Large intestine (tissue), 3 donors: ENCODE results near the gene BCAS3. TPM values are rescaled to one million over a fixed set of nuclear protein-coding genes. Genes with fewer than 3 reads are reported as not detected.

Source experiments
- DNase-seq, 2 donors: peaks; one replicate each; pipeline versions ENCODE4 v3.0.0 to v3.0.0-alpha.2; 2013
- H3K27ac ChIP-seq: one replicate; pipeline ENCODE4 v1.5.1; 2013; ENCODE audit warnings: low read length
- H3K27me3 ChIP-seq: 2 replicates; pipeline ENCODE4 v1.6.1; 2013; ENCODE audit warnings: low read length; ENCODE audit not compliant: control insufficient read depth, insufficient read depth
- H3K36me3 ChIP-seq: 2 replicates; pipeline ENCODE4 v1.6.1; 2013; ENCODE audit warnings: low read length; ENCODE audit not compliant: control insufficient read depth, insufficient read depth
- H3K4me1 ChIP-seq: one replicate; pipeline ENCODE4 v1.6.1; 2013; ENCODE audit warnings: low read length; ENCODE audit not compliant: control insufficient read depth, insufficient read depth
- H3K4me3 ChIP-seq: one replicate; pipeline ENCODE4 v1.5.1; 2013; ENCODE audit warnings: low read length
- H3K9me3 ChIP-seq: one replicate; pipeline ENCODE4 v1.6.1; 2013; ENCODE audit warnings: mild to moderate bottlenecking, low read depth, low read length, moderate library complexity; ENCODE audit not compliant: control insufficient read depth
- WGBS: methylation state at CpG from one replicate; pipeline ENCODE4 v1.1.5; 2013; ENCODE audit warnings: low lambda C conversion rate; ENCODE audit not compliant: insufficient coverage; 5-methylcytosine and 5-hydroxymethylcytosine counted together
- polyA plus RNA-seq: library from polyadenylated mRNA; unstranded; fragments of 120-200 nt; gene quantifications from one replicate; pipeline ENCODE4 v1.2.1, GENCODE V29; 2013

BCAS3 gene
- polyA plus RNA-seq, 1 donor, result 9.7 TPM

DNA sequence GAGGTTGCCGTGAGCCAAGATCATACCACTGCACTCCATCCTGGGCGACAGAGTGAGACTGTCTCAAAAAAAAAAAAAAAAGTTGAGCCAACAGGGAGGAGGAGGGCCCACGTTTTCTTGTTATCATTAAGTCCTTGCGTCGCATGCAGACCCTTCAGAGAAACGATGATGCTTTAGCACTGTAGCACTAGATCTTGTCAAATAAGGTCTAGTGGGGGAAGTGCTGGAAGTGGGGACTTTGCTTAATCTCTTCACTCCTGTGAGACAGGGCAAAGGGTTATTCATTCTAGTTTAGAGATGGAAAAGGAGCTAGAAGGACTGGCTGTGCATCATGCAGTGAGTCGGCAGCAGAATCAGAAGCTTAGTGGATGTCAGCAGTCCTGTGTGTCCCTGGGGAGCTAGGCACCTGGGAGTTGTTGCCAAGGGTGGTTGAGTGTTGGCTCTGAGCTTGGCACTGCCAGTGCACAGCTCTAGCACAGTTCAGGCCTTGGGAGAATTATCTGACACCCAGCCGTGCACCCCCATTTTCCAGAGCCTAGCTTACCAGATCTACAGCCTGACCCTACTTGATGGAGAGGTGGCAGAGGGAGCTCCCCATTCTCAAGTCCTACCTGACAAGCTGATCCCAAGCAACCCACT, 688.5 kb downstream of the BCAS3 start:
- no peak overlapping the region for H3K27ac ChIP-seq
- WGBS, result no CpG with 5 or more reads among the region's 8 CpGs
- no peaks in the 10 kb centered on the region for H3K36me3 ChIP-seq
- no peak for DNase-seq
- H3K27me3 ChIP-seq, result no peaks in the 10 kb centered on the region
- no peaks in the 10 kb centered on the region for H3K4me1 ChIP-seq
- no peak overlapping the region for H3K4me3 ChIP-seq
- H3K9me3 ChIP-seq, result no peaks in the 10 kb centered on the region

DNA sequence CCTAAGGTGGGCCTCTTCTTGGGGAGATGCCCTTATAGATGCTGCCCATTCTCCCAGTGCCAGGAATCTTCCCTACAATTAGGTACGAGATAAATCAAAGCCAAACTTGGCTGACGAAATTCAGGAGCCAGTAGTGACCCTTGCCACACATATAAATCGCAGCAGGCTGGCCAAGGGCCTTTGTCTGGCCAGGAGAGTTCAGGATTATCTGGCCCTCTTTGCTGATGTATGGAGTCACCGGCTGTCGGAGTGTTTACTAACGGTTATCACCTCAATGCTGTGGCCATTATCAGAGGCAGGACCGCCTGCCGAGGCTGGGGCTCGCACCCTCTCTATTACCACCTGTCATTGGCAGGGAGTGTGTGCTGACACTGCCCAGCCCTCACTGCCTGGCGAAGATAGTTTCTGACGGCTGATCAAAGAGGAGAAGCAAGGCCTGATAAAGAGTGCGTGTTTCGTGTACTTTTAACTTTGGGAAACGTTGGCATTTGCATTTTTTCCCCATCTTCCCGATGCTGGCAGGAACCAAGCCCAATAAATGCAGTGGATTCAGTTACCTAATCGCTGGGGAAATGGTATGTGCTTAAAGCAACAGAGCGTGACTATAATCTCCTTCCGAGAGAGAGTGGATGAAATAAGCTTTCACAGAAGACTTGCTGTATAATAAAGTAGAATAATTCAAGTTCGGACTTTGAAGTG, 689.2 kb downstream of the BCAS3 start:
- H3K27ac ChIP-seq, result no peak overlapping the region

DNA sequence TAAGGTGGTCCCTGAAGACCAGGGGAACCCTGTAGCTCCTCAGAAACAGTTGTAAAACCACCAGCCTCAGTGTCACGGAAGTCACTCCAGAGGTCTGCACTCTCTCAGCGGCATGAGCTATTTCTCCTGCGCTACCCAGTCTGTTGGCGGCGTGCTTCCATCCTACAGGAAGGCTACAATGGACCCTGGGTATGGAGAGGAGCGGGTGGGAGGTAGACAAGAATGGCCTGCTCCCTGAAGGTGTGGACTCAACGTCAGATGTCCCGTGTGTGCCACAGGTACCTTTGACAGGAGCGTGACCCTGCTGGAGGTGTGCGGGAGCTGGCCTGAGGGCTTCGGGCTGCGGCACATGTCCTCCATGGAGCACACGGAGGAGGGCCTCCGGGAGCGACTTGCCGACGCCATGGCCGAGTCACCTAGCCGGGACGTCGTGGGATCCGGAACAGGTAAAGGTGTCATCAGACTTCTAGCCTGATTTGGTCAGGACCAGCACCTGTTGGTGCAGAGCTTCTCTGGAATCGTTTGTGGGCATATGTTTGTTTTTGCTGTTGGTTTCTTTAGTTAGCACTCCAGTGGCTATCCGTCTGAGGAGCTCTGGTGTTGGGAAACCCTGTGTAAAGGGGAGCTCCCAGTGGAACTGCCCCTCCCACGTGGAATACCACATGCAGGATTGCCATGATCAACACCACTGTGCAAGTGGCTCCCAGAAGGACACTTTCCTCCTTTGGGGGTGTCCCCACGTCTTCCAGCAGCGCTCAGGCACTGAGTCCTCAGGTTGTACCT, 690.6 kb downstream of the BCAS3 start:
- no CpG with 5 or more reads among the region's 27 CpGs for WGBS
- H3K4me3 ChIP-seq, result no peak overlapping the region
- no peaks in the 10 kb centered on the region for H3K36me3 ChIP-seq
- no peak for DNase-seq
- no peaks in the 10 kb centered on the region for H3K27me3 ChIP-seq
- H3K9me3 ChIP-seq, result no peaks in the 10 kb centered on the region
- H3K4me1 ChIP-seq, result no peaks in the 10 kb centered on the region
- H3K27ac ChIP-seq, result no peak overlapping the region

More for the DNA sequence above, 689.2 kb downstream of the BCAS3 start:
- peak in 1 of 2 donors; percentile 29 for DNase-seq
- no peak overlapping the region for H3K4me3 ChIP-seq
- 60% methylated on average over 1 of the region's 19 CpGs for WGBS
- no peaks in the 10 kb centered on the region for H3K27me3 ChIP-seq
- no peaks in the 10 kb centered on the region for H3K36me3 ChIP-seq
- no peaks in the 10 kb centered on the region for H3K9me3 ChIP-seq
- no peaks in the 10 kb centered on the region for H3K4me1 ChIP-seq

DNA sequence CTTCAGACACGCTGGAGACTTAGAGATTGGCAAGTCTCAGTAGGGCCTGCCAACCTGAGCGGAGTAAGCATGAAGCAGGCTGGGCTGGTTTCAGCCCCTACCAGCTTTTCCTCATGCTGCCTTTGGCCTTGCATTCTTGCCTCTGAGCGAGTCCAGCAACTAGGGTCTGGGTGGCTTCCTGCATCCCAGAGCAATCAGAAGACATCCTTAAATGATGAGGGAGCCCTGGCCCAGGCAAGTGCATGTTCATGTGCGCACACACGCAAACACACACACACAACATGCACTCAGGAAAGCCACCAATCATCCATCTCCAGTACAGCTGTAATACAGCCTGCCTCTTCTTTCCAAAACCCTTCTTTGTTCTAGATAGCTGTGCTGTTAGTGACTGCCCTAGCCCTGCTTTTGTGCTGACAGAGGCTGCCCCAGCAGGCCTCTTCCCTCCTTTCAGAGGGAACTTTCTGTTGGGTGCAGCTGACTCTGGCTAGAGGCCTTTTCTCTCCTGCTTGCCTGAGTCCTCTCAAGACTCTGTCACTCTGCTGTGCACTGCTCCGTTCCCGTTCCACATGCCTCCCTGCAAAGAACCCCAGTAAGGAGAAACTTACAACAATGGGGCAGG, 691.3 kb downstream of the BCAS3 start:
- WGBS, result no CpG with 5 or more reads among the region's 7 CpGs
- H3K36me3 ChIP-seq, result no peaks in the 10 kb centered on the region
- no peak overlapping the region for H3K27ac ChIP-seq
- H3K4me3 ChIP-seq, result no peak overlapping the region
- no peaks in the 10 kb centered on the region for H3K9me3 ChIP-seq
- H3K4me1 ChIP-seq, result no peaks in the 10 kb centered on the region
- DNase-seq, result no peak
- no peaks in the 10 kb centered on the region for H3K27me3 ChIP-seq

DNA sequence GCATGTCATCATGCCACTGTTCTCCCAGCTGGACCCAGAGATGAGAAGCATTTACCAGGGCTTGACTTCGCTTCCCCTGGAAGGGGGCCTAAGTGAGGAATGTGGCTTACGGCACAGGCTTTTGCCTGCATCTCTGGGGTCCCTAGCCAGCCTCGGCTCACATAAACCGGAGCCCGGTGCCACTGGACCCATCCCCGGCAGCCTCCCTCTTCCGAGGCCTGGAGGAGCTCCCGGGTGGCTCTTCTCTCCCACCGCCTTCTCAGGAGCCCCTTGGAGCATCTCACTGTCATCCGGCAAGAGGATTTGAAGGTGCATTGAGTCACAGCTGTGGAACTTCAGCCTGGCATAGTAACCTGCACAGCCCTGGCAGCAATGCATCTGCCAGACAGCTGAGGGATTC, 692.1 kb downstream of the BCAS3 start:
- WGBS, result no CpG with 5 or more reads among the region's 10 CpGs
- no peaks in the 10 kb centered on the region for H3K4me1 ChIP-seq
- H3K36me3 ChIP-seq, result no peaks in the 10 kb centered on the region
- H3K27me3 ChIP-seq, result no peaks in the 10 kb centered on the region
- H3K9me3 ChIP-seq, result no peaks in the 10 kb centered on the region
- H3K4me3 ChIP-seq, result no peak overlapping the region
- H3K27ac ChIP-seq, result no peak overlapping the region
- no peak for DNase-seq

DNA sequence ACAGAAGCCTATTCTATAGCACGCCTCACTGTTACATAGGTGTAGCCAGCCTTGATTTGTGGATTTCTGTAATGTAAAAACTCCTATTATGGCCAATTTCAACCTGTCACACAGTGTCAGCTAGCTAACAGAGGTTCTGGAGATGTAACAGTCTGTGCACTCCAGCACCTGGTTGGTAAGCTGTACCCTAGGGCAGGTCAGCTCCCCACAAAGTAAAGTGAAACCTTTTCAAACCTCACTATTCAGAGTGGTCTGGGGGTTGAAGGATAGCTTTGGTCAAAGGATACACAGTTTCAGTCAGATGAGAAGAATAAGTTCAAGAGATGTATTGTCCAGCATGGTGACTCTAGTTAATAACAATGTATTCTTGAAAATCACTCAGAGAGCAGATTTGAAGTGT, 693.5 kb downstream of the BCAS3 start:
- Histone ChIP-seq H3K27me3 (no peaks in the 10 kb centered on the region), H3K9me3 (no peaks in the 10 kb centered on the region), H3K27ac (no peak overlapping the region), H3K4me3 (no peak overlapping the region), H3K4me1 (no peaks in the 10 kb centered on the region), H3K36me3 (no peaks in the 10 kb centered on the region)
- WGBS, result no CpG with 5 or more reads among the region's 1 CpG
- DNase-seq, result no peak

DNA sequence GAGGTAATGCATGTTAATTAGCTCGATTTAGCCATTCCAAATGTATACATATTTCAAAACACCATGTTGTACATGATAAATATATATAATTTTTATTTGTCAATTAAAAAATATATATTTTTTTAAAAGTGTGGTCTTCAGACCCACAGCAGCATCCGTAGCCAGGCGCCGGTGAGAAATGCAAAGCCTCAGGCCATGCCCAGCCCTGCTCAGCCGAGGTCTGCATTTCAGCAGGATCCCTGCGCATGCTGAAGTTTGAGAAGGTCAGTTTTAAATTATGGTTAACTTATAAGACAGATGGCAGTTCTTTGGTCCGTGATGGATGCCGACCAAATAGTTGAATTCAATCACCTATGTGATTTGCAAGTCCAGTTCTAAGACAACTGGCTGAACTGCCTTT, 694.0 kb downstream of the BCAS3 start:
- H3K27ac ChIP-seq, result no peak overlapping the region
- WGBS, result 100% methylated on average over 1 of the region's 8 CpGs
- H3K36me3 ChIP-seq, result no peaks in the 10 kb centered on the region
- DNase-seq, result no peak
- no peak overlapping the region for H3K4me3 ChIP-seq
- H3K27me3 ChIP-seq, result no peaks in the 10 kb centered on the region
- H3K9me3 ChIP-seq, result no peaks in the 10 kb centered on the region
- no peaks in the 10 kb centered on the region for H3K4me1 ChIP-seq

DNA sequence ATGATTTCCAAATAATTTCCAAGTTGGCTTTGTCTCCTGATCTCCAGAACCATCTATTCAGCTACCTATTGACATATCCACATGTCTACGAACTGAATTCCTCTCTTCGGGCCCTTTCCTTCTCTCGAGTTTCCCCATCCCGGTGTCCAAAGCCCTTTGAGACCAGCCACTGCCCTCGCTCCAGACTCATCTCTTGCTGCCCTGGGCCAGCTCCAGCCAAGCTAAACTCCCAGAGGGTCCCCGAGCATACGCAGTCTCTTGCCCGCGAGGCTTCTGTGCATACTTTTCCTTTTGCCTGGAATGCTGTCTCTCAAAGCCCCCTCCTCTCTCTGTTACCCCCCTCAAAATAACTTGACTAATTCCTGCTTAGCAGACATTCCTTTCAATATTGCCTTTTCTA, 694.8 kb downstream of the BCAS3 start:
- 100% methylated on average over 3 of the region's 9 CpGs for WGBS
- no peaks in the 10 kb centered on the region for H3K4me1 ChIP-seq

DNA sequence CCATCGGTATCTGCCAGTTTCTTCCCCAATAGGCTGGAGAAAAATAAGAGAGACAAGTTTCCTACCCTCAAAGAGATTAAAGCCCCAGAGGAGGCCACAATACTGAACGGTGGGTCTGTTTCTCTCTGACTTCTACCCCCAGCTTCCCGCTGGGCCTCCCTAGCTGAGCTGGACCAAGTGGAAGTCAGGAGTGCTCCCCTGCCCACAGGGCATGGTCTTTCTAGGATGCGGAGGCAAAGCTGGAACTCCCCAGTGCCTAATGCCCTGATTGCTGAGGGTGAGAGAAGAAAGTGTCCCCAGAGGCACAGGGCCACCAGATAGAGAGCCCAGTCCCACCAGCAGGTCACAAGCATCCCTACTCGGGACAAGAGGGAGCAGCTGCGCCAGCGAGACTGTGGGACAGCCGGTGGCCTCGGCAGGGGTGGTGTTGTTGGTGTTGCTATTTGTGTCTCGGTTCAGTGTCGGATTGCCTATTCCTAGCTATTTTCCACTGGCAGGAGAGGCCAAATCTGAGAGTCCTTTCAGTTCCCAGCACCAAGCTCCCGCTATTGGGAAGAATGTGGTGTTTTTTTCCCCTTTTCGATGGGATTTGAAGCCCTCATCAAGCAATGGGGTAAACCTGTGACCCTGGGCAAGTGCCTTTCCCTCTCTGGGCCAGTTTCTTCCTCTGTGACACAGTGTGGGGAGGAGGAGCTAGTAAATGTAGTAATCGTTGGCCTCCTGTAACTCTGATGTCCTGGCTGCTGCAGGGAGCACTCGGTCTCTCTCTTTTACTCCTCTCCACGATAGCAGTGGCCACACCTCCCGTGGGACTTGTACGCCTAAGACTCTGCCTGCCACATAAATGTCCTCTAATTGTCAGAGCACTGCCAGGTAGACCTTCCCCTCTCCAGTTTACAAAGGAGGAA, 699.5 kb downstream of the BCAS3 start:
- H3K4me1 ChIP-seq, result no peaks in the 10 kb centered on the region
- no peaks in the 10 kb centered on the region for H3K9me3 ChIP-seq
- no peak overlapping the region for H3K27ac ChIP-seq
- no peak for DNase-seq
- no peak overlapping the region for H3K4me3 ChIP-seq
- H3K27me3 ChIP-seq, result no peaks in the 10 kb centered on the region
- H3K36me3 ChIP-seq, result no peaks in the 10 kb centered on the region
- 83% methylated on average over 5 of the region's 18 CpGs for WGBS

More for the DNA sequence above, 694.8 kb downstream of the BCAS3 start:
- no peak for DNase-seq
- H3K27ac ChIP-seq, result no peak overlapping the region
- H3K36me3 ChIP-seq, result no peaks in the 10 kb centered on the region
- no peaks in the 10 kb centered on the region for H3K9me3 ChIP-seq
- no peaks in the 10 kb centered on the region for H3K27me3 ChIP-seq
- H3K4me3 ChIP-seq, result no peak overlapping the region
